ENCODE measurements around the gene GORASP2. TPM values are rescaled to one million over a fixed set of nuclear protein-coding genes. Genes with fewer than 3 reads are reported as not detected.

The GORASP2 gene
- polyA plus RNA-seq, 1 of the 3 experiments (the other 2 are of a cell fraction): 127 TPM

DNA sequence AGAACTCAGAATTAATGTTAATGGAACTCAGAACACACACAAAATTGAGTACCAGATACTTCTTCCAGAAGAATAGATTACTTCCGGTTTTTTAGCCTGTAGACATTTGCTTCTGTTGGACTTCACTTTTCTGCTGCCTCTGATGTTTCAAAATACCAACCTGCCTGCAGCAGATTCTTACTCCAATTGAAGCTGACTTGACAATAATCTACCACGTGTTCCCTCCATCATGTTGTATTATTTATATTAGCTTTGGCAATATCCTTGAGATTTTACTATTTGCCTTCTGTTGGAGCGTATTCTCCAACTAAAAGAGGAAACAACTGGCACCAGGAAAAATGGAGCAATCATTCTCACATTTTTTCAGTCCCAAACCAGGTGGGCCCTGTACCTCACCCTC, 3.1 kb upstream of the GORASP2 start:
- peaks cover 18% of the 10 kb centered on the region for H3K79me2 ChIP-seq (ENCODE audit: insufficient read depth)
- H3F3A ChIP-seq (replicated peaks; ENCODE audit: insufficient read depth): peaks cover 11% of the 10 kb centered on the region
- ChIA-PET CTCF (interaction anchor here (1.2 kb wide), 1 partner anchor 233 kb away, joined by 3 read pairs; no protein-coding TSS in a partner anchor), POLR2A (no interaction called here)
- no peaks in the 10 kb centered on the region for H3K9me3 ChIP-seq
- no peak for TF ChIP-seq FOXJ3 (CRISPR knock-in tag; IDR thresholded peaks at IDR 0.05)
- TF ChIP-seq, protein P1, sequence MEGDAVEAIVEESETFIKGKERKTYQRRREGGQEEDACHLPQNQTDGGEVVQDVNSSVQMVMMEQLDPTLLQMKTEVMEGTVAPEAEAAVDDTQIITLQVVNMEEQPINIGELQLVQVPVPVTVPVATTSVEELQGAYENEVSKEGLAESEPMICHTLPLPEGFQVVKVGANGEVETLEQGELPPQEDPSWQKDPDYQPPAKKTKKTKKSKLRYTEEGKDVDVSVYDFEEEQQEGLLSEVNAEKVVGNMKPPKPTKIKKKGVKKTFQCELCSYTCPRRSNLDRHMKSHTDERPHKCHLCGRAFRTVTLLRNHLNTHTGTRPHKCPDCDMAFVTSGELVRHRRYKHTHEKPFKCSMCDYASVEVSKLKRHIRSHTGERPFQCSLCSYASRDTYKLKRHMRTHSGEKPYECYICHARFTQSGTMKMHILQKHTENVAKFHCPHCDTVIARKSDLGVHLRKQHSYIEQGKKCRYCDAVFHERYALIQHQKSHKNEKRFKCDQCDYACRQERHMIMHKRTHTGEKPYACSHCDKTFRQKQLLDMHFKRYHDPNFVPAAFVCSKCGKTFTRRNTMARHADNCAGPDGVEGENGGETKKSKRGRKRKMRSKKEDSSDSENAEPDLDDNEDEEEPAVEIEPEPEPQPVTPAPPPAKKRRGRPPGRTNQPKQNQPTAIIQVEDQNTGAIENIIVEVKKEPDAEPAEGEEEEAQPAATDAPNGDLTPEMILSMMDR (IDR thresholded peaks at IDR 0.05): no peak
- TF ChIP-seq YY1 (IDR thresholded peaks at IDR 0.05; ENCODE audit: low read depth): no peak
- no peak for TF ChIP-seq RAD21 (IDR thresholded peaks at IDR 0.05; ENCODE audit: low read length)
- TF ChIP-seq, protein P2, sequence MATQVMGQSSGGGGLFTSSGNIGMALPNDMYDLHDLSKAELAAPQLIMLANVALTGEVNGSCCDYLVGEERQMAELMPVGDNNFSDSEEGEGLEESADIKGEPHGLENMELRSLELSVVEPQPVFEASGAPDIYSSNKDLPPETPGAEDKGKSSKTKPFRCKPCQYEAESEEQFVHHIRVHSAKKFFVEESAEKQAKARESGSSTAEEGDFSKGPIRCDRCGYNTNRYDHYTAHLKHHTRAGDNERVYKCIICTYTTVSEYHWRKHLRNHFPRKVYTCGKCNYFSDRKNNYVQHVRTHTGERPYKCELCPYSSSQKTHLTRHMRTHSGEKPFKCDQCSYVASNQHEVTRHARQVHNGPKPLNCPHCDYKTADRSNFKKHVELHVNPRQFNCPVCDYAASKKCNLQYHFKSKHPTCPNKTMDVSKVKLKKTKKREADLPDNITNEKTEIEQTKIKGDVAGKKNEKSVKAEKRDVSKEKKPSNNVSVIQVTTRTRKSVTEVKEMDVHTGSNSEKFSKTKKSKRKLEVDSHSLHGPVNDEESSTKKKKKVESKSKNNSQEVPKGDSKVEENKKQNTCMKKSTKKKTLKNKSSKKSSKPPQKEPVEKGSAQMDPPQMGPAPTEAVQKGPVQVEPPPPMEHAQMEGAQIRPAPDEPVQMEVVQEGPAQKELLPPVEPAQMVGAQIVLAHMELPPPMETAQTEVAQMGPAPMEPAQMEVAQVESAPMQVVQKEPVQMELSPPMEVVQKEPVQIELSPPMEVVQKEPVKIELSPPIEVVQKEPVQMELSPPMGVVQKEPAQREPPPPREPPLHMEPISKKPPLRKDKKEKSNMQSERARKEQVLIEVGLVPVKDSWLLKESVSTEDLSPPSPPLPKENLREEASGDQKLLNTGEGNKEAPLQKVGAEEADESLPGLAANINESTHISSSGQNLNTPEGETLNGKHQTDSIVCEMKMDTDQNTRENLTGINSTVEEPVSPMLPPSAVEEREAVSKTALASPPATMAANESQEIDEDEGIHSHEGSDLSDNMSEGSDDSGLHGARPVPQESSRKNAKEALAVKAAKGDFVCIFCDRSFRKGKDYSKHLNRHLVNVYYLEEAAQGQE (IDR thresholded peaks at IDR 0.05; ENCODE audit: low read depth, low read length): no peak
- no peak for TF ChIP-seq MEF2A (IDR thresholded peaks at IDR 0.05; ENCODE audit: borderline replicate concordance, low read depth)
- TF ChIP-seq TEAD4 (IDR thresholded peaks at IDR 0.05; ENCODE audit: borderline replicate concordance, insufficient read depth): no peak
- no peak for TF ChIP-seq CHD2 (IDR thresholded peaks at IDR 0.05; ENCODE audit: low read length, partially characterized antibody)
- TF ChIP-seq JUND (IDR thresholded peaks at IDR 0.05): no peak
- no peak for TF ChIP-seq GABPA (IDR thresholded peaks at IDR 0.05; ENCODE audit: low read depth)
- TF ChIP-seq, protein P3, sequence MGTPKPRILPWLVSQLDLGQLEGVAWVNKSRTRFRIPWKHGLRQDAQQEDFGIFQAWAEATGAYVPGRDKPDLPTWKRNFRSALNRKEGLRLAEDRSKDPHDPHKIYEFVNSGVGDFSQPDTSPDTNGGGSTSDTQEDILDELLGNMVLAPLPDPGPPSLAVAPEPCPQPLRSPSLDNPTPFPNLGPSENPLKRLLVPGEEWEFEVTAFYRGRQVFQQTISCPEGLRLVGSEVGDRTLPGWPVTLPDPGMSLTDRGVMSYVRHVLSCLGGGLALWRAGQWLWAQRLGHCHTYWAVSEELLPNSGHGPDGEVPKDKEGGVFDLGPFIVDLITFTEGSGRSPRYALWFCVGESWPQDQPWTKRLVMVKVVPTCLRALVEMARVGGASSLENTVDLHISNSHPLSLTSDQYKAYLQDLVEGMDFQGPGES (IDR thresholded peaks at IDR 0.05; ENCODE audit: low read depth, low read length): no peak
- no peak for TF ChIP-seq TAF1 (IDR thresholded peaks at IDR 0.05; ENCODE audit: borderline replicate concordance, low read depth, low read length)
- H3K4me1 ChIP-seq (ENCODE audit: control insufficient read depth in 1 of 2, insufficient read depth in 2 of 2, low read depth in 1 of 2, low read length in 1 of 2): peaks cover 2 to 15% of the 10 kb centered on the region in 2 experiments
- H3K9ac ChIP-seq: no peak overlapping the region
- H2AFZ ChIP-seq (ENCODE audit: low read depth): no peak overlapping the region
- no peaks in the 10 kb centered on the region for H3K36me3 ChIP-seq (replicated peaks in 1 of 2; ENCODE audit: control insufficient read depth in 1 of 2, insufficient read depth in 2 of 2, low read length in 1 of 2)
- no peaks in the 10 kb centered on the region for H3K27me3 ChIP-seq (ENCODE audit: insufficient read depth)
- H4K20me1 ChIP-seq (ENCODE audit: insufficient read depth): peaks cover 11% of the 10 kb centered on the region
- H3K4me3 ChIP-seq (ENCODE audit: low read depth in 2 of 2, low read length in 1 of 2): no peak overlapping the region
- no peak for DNase-seq
- H3K27ac ChIP-seq (ENCODE audit: low read depth in 2 of 2, low read length in 1 of 2): no peak overlapping the region
- no peaks in the 10 kb centered on the region for H3K9me2 ChIP-seq
- no peak overlapping the region for H3K4me2 ChIP-seq
- WGBS (ENCODE audit: low lambda C conversion rate): 48% methylated on average over 3 of the region's 3 CpGs
